ENCODE data around the gene NOX3. TPM values are rescaled to one million over a fixed set of nuclear protein-coding genes. Genes with fewer than 3 reads are reported as not detected.
A peak's percentile ranks its signal among the peaks of the same experiment; 100 is the strongest.

NOX3 gene
- total RNA-seq, 1 donor, result not detected

DNA sequence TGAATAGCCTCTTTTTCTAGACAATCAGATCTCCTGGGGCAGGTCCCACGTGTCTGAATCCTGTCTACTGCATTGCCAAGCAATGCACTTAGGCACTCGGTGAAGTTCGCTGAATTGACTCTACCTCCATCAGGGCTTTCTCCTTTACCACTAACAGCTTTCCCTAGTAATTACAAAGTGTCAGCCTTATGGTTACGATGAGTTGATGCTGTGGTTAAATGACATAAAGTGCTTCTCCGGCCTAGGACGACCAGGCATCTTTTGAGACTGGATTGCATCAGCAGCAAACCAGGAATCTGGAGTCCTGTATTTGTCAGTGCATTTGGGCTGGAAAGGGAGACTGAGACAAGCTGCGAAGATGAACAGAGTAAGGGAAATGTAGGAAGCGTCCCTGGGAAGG is 21.5 kb downstream of the NOX3 start:
- Histone ChIP-seq H3K9me3 (ENCODE audit: low read depth, low read length) (no peaks in the 10 kb centered on the region), H3K4me2 (ENCODE audit: insufficient read depth, low read length) (no peak overlapping the region), H2AFZ (ENCODE audit: low read length) (peak overlapping the region; percentile 86), H3K27me3 (ENCODE audit: insufficient read depth, low read length) (no peaks in the 10 kb centered on the region), H3K36me3 (ENCODE audit: insufficient read depth, low read length) (no peaks in the 10 kb centered on the region), H3K27ac (ENCODE audit: low read depth, low read length) (no peak overlapping the region), H3K4me3 (ENCODE audit: insufficient read depth, low read length) (no peak overlapping the region), H4K20me1 (ENCODE audit: insufficient read depth, low read length) (no peaks in the 10 kb centered on the region), H3K4me1 (ENCODE audit: insufficient read depth, low read length) (peaks cover 10% of the 10 kb centered on the region), H3K79me2 (ENCODE audit: insufficient read depth, low read length) (no peaks in the 10 kb centered on the region)
- TF ChIP-seq, protein P1, sequence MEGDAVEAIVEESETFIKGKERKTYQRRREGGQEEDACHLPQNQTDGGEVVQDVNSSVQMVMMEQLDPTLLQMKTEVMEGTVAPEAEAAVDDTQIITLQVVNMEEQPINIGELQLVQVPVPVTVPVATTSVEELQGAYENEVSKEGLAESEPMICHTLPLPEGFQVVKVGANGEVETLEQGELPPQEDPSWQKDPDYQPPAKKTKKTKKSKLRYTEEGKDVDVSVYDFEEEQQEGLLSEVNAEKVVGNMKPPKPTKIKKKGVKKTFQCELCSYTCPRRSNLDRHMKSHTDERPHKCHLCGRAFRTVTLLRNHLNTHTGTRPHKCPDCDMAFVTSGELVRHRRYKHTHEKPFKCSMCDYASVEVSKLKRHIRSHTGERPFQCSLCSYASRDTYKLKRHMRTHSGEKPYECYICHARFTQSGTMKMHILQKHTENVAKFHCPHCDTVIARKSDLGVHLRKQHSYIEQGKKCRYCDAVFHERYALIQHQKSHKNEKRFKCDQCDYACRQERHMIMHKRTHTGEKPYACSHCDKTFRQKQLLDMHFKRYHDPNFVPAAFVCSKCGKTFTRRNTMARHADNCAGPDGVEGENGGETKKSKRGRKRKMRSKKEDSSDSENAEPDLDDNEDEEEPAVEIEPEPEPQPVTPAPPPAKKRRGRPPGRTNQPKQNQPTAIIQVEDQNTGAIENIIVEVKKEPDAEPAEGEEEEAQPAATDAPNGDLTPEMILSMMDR (IDR thresholded peaks at IDR 0.05; ENCODE audit: extremely low read depth, low read depth, low read length), result no peak
- DNase-seq (ENCODE audit: insufficient read length, low spot score, missing footprints), result no peak

DNA sequence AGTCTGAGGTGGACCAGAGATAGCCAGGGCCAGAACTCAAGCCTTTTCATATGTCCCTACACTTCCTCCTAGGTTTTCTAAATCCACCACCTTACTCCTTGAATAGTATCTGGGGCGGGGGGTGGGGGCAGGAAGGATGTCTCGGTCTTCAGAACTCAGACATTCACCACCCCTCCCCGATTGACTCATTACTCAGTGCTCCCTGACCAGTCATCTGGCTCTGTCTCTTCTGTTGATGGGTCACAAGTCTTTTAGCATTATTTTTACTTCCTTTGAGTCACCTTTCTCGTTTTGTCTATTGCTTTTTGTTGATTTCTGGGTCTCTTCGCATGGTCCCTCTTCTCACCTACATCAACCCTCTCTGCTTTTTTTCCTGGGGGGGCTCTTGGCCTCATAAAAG is 23.3 kb downstream of the NOX3 start:
- Histone ChIP-seq H2AFZ (ENCODE audit: low read length) (peak overlapping the region; percentile 53), H3K79me2 (ENCODE audit: insufficient read depth, low read length) (no peaks in the 10 kb centered on the region), H4K20me1 (ENCODE audit: insufficient read depth, low read length) (no peaks in the 10 kb centered on the region), H3K27ac (ENCODE audit: low read depth, low read length) (no peak overlapping the region), H3K9me3 (ENCODE audit: low read depth, low read length) (no peaks in the 10 kb centered on the region), H3K27me3 (ENCODE audit: insufficient read depth, low read length) (no peaks in the 10 kb centered on the region), H3K4me2 (ENCODE audit: insufficient read depth, low read length) (no peak overlapping the region), H3K36me3 (ENCODE audit: insufficient read depth, low read length) (no peaks in the 10 kb centered on the region), H3K4me3 (ENCODE audit: insufficient read depth, low read length) (no peak overlapping the region), H3K4me1 (ENCODE audit: insufficient read depth, low read length) (peaks cover 8% of the 10 kb centered on the region)
- TF ChIP-seq, protein P1 (IDR thresholded peaks at IDR 0.05; ENCODE audit: extremely low read depth, low read depth, low read length), result no peak
- DNase-seq (ENCODE audit: insufficient read length, low spot score, missing footprints), result no peak

DNA sequence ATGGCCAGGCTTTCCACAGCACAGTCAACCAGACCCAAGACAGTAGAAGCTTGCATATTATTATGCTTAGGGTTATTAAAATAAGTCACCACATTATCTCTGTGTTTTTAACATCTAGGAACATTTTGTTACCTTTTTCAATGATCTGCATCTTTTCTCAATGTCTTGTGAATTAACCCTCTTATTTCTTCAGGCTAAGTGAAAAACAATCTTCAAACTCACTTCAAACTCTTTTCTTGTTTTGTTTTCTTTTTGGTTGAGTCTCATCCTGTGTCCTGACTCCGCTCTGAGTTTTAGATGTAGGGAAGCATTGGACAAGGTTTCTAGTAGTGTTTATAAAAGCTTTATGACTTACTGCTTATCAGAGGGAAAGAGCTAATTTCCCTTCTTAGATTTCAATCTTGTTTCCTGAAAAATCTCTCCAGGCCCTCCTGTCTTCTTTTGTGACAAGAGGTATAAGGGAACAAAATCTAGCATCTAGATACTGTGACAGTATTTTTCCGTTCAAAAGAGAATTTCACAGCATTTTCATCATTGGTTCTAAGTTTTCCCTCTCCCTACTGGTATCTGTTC is 26.2 kb downstream of the NOX3 start:
- H3K27me3 ChIP-seq (ENCODE audit: insufficient read depth, low read length), result no peaks in the 10 kb centered on the region
- H3K79me2 ChIP-seq (ENCODE audit: insufficient read depth, low read length), result no peaks in the 10 kb centered on the region
- peak overlapping the region; percentile 30 for H2AFZ ChIP-seq (ENCODE audit: low read length)
- no peak overlapping the region for H3K27ac ChIP-seq (ENCODE audit: low read depth, low read length)
- no peaks in the 10 kb centered on the region for H4K20me1 ChIP-seq (ENCODE audit: insufficient read depth, low read length)
- TF ChIP-seq, protein P1 (IDR thresholded peaks at IDR 0.05; ENCODE audit: extremely low read depth, low read depth, low read length), result no peak
- H3K4me1 ChIP-seq (ENCODE audit: insufficient read depth, low read length), result peaks cover 5% of the 10 kb centered on the region
- no peaks in the 10 kb centered on the region for H3K36me3 ChIP-seq (ENCODE audit: insufficient read depth, low read length)
- no peak overlapping the region for H3K4me2 ChIP-seq (ENCODE audit: insufficient read depth, low read length)
- H3K4me3 ChIP-seq (ENCODE audit: insufficient read depth, low read length), result no peak overlapping the region
- no peaks in the 10 kb centered on the region for H3K9me3 ChIP-seq (ENCODE audit: low read depth, low read length)
- DNase-seq (ENCODE audit: insufficient read length, low spot score, missing footprints), result no peak

DNA sequence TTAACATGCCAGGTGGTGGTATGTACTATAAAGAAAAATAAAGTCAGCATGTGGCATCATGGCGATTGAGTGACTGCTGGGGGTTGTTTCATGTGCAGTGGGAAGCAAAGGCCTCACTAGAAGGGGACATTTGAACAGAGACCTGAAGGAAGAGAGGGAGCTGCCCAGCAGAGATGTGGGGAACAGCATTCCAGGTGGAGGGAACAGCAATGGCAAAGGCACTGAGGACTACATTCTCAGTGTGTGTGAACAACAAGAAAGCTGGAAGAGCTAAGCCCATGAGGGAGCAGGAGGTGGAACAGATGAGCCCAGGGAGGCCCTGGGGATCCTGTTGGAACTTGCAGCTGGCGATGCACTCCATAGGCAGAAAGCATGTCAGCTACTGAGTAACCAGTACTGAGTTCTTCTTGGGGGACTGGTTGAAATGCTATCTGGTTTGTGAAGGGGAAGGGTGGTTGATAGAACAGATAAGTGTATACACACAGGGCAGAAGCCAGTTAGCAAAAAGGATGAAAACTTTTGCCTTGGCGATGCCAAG is 29.2 kb downstream of the NOX3 start:
- no peak for DNase-seq (ENCODE audit: insufficient read length, low spot score, missing footprints)
- H3K9me3 ChIP-seq (ENCODE audit: low read depth, low read length), result no peaks in the 10 kb centered on the region
- no peaks in the 10 kb centered on the region for H3K27me3 ChIP-seq (ENCODE audit: insufficient read depth, low read length)
- H4K20me1 ChIP-seq (ENCODE audit: insufficient read depth, low read length), result no peaks in the 10 kb centered on the region
- no peak overlapping the region for H2AFZ ChIP-seq (ENCODE audit: low read length)
- H3K79me2 ChIP-seq (ENCODE audit: insufficient read depth, low read length), result no peaks in the 10 kb centered on the region
- H3K4me3 ChIP-seq (ENCODE audit: insufficient read depth, low read length), result no peak overlapping the region
- H3K27ac ChIP-seq (ENCODE audit: low read depth, low read length), result no peak overlapping the region
- no peak overlapping the region for H3K4me2 ChIP-seq (ENCODE audit: insufficient read depth, low read length)
- TF ChIP-seq, protein P1 (IDR thresholded peaks at IDR 0.05; ENCODE audit: extremely low read depth, low read depth, low read length), result no peak
- no peaks in the 10 kb centered on the region for H3K36me3 ChIP-seq (ENCODE audit: insufficient read depth, low read length)
- H3K4me1 ChIP-seq (ENCODE audit: insufficient read depth, low read length), result no peaks in the 10 kb centered on the region
